Hepatocyte (in vitro differentiated cells): ENCODE data around the gene CDK6. TPM values are rescaled to one million over a fixed set of nuclear protein-coding genes. Genes with fewer than 3 reads are reported as not detected.

Experiments used
- DNase-seq: peaks from one replicate; pipeline ENCODE4 v3.0.0-alpha.2; 2016; ENCODE audit warnings: low spot score
- H2AFZ ChIP-seq: fragments of 200-600 bp; sonication (generic); 2 replicates; pipeline ENCODE4 v1.6.0; 2016; ENCODE audit warnings: antibody characterized with exemption, mild to moderate bottlenecking
- H3K27ac ChIP-seq: fragments of 200-600 bp; sonication (generic); 2 replicates; pipeline ENCODE4 v1.5.1; 2016; ENCODE audit warnings: mild to moderate bottlenecking
- H3K27me3 ChIP-seq: fragments of 200-600 bp; sonication (generic); 2 replicates; pipeline ENCODE4 v1.6.1; 2016
- H3K36me3 ChIP-seq: fragments of 200-600 bp; sonication (generic); replicated peaks from 2 replicates; pipeline ENCODE4 v1.5.1; 2016; ENCODE audit warnings: low read depth; ENCODE audit not compliant: insufficient read depth
- H3K4me1 ChIP-seq: fragments of 200-600 bp; sonication (generic); 2 replicates; pipeline ENCODE4 v1.5.1; 2016; ENCODE audit warnings: mild to moderate bottlenecking, moderate library complexity; ENCODE audit not compliant: insufficient read depth
- H3K4me2 ChIP-seq: fragments of 200-600 bp; sonication (generic); 2 replicates; pipeline ENCODE4 v1.6.0; 2016
- H3K4me3 ChIP-seq: fragments of 200-600 bp; sonication (generic); 2 replicates; pipeline ENCODE4 v1.5.1; 2016; ENCODE audit warnings: mild to moderate bottlenecking
- H3K79me2 ChIP-seq: fragments of 200-600 bp; sonication (generic); 2 replicates; pipeline ENCODE4 v1.6.0; 2017; ENCODE audit warnings: mild to moderate bottlenecking
- H3K9me2 ChIP-seq: fragments of 200-600 bp; sonication (generic); replicated peaks from 2 replicates; pipeline ENCODE4 v1.6.0; 2017; ENCODE audit warnings: mild to moderate bottlenecking; ENCODE audit not compliant: insufficient read depth
- H3K9me3 ChIP-seq: fragments of 200-600 bp; sonication (generic); 2 replicates; pipeline ENCODE4 v1.5.1; 2016; ENCODE audit warnings: low read depth, mild to moderate bottlenecking
- H4K20me1 ChIP-seq: fragments of 200-600 bp; sonication (generic); 2 replicates; pipeline ENCODE4 v1.6.0; 2016; ENCODE audit warnings: mild to moderate bottlenecking; ENCODE audit not compliant: insufficient read depth, poor library complexity, severe bottlenecking
- CTCF ChIP-seq: fragments of 200-600 bp; sonication (generic); IDR thresholded peaks from 2 replicates; pipeline ENCODE4 v1.5.1; 2016; ENCODE audit warnings: antibody characterized with exemption, mild to moderate bottlenecking; ENCODE audit not compliant: poor library complexity
- EZH2 ChIP-seq: fragments of 200-600 bp; sonication (generic); IDR thresholded peaks from 2 replicates; pipeline ENCODE4 v1.6.1; 2016; ENCODE audit warnings: antibody characterized with exemption, mild to moderate bottlenecking, borderline replicate concordance
- EZH2phosphoT487 ChIP-seq: fragments of 200-600 bp; sonication (generic); IDR thresholded peaks from one replicate; pipeline ENCODE4 v1.6.1; 2018; ENCODE audit warnings: antibody characterized with exemption, mild to moderate bottlenecking, low read depth, moderate library complexity; ENCODE audit not compliant: unreplicated experiment, severe bottlenecking
- WGBS: methylation state at CpG from one replicate; pipeline ENCODE4 v1.1.6; 2016; ENCODE audit warnings: low lambda C conversion rate; ENCODE audit errors: missing lambda C conversion rate; 5-methylcytosine and 5-hydroxymethylcytosine counted together
- polyA plus RNA-seq: library from polyadenylated mRNA; unstranded; fragments of >200 nt; fragmentation: Nextera tagmentation; extraction: Ambion mirVana; gene quantifications from 2 replicates; pipeline ENCODE4 v1.2.1, GENCODE V29; 2016
- total RNA-seq: library from RNA; depleted of rRNA; stranded (reverse); fragments of >200 nt; gene quantifications from 2 replicates; pipeline ENCODE4 v1.2.3, GENCODE V29; 2014

The CDK6 gene
- total and polyA plus RNA-seq, 2 experiments from 2014 or later, result 18.7 to 64.5 TPM

GRCh38 chr7:92708111-92709042, 128.0 kb downstream of the CDK6 start:
- Histone ChIP-seq H3K79me2 (peaks cover 63% of the 10 kb centered on the region), H3K4me2 (no peak overlapping the region), H3K9me2 (no peaks in the 10 kb centered on the region), H2AFZ (no peak overlapping the region), H3K27me3 (no peaks in the 10 kb centered on the region), H3K4me1 (no peaks in the 10 kb centered on the region), H3K4me3 (no peak overlapping the region), H3K36me3 (no peaks in the 10 kb centered on the region), H3K9me3 (no peaks in the 10 kb centered on the region), H4K20me1 (no peaks in the 10 kb centered on the region), H3K27ac (no peak overlapping the region)
- no peak for DNase-seq
- 93% methylated on average over 5 of the region's 5 CpGs for WGBS
- TF ChIP-seq EZH2 (no peak), CTCF (no peak), EZH2phosphoT487 (no peak)

- Histone ChIP-seq H3K27ac (no peak overlapping the region), H3K4me3 (no peak overlapping the region), H3K4me1 (no peaks in the 10 kb centered on the region), H3K4me2 (no peak overlapping the region), H3K9me2 (no peaks in the 10 kb centered on the region), H3K27me3 (no peaks in the 10 kb centered on the region), H4K20me1 (no peaks in the 10 kb centered on the region), H3K79me2 (peaks cover 59% of the 10 kb centered on the region), H3K9me3 (no peaks in the 10 kb centered on the region), H3K36me3 (no peaks in the 10 kb centered on the region), H2AFZ (no peak overlapping the region)
- WGBS, result 83% methylated on average over 3 of the region's 3 CpGs
- DNase-seq, result no peak
- TF ChIP-seq EZH2phosphoT487, result no peak
- no peak for TF ChIP-seq EZH2
- TF ChIP-seq CTCF, result no peak
These were observed 128.9 kb downstream of the CDK6 start for GRCh38 chr7:92707435-92707834.

GRCh38 chr7:92706563-92706962, 129.8 kb downstream of the CDK6 start:
- no peak for TF ChIP-seq EZH2phosphoT487
- no peak for TF ChIP-seq CTCF
- TF ChIP-seq EZH2, result no peak
- no peak overlapping the region for H2AFZ ChIP-seq
- no peak overlapping the region for H3K4me2 ChIP-seq
- WGBS, result 98% methylated on average over 2 of the region's 2 CpGs
- no peaks in the 10 kb centered on the region for H4K20me1 ChIP-seq
- H3K9me3 ChIP-seq, result no peaks in the 10 kb centered on the region
- no peak overlapping the region for H3K4me3 ChIP-seq
- no peak overlapping the region for H3K27ac ChIP-seq
- no peaks in the 10 kb centered on the region for H3K4me1 ChIP-seq
- H3K9me2 ChIP-seq, result no peaks in the 10 kb centered on the region
- H3K36me3 ChIP-seq, result no peaks in the 10 kb centered on the region
- no peaks in the 10 kb centered on the region for H3K27me3 ChIP-seq
- peaks cover 59% of the 10 kb centered on the region for H3K79me2 ChIP-seq
- no peak for DNase-seq
